HG02943 (cell line): Measurements from ENCODE around the gene ADGRV1.

ENCODE experiments used
- ATAC-seq: cut with Tn5 transposase; IDR thresholded peaks from one replicate; pipeline ENCODE4 v1.9.1; 2021; ENCODE audit warnings: mild to moderate bottlenecking, low read depth, moderate library complexity; ENCODE audit not compliant: unreplicated experiment

The ADGRV1 gene

GRCh38 chr5:90558344-90559192 lies at the start of gene ADGRV1:
Gene ADGRV1 (plus strand): TSS chr5:90558797. CDS start chr5:90558896, 99 bp downstream.
- ATAC-seq, result no peak

- ATAC-seq, result no peak
These were observed 48.2 kb upstream of the ADGRV1 start for GRCh38 chr5:90510438-90510837.

GRCh38 chr5:90514520-90514919 lies 44.1 kb upstream of the ADGRV1 start:
- no peak for ATAC-seq

GRCh38 chr5:90518661-90519060 lies 39.9 kb upstream of the ADGRV1 start:
- ATAC-seq, result no peak

GRCh38 chr5:90519081-90519480 lies 39.5 kb upstream of the ADGRV1 start:
- no peak for ATAC-seq

- ATAC-seq, result peak; percentile 0
These were observed 29.9 kb upstream of the ADGRV1 start for GRCh38 chr5:90528601-90529193.

GRCh38 chr5:90529194-90529938 lies 29.2 kb upstream of the ADGRV1 start, which contains the start of gene LYSMD3:
Gene LYSMD3 (minus strand): TSS chr5:90529584. CDS start chr5:90525289, 4,295 bp downstream.
- ATAC-seq, result peak; percentile 90

GRCh38 chr5:90529939-90530677 lies 28.5 kb upstream of the ADGRV1 start:
- peak; percentile 53 for ATAC-seq

GRCh38 chr5:90530736-90531487 lies 27.7 kb upstream of the ADGRV1 start:
- ATAC-seq, result no peak

- no peak for ATAC-seq
These were observed 24.8 kb upstream of the ADGRV1 start for GRCh38 chr5:90533794-90534193.

- no peak for ATAC-seq
These were observed 23.7 kb upstream of the ADGRV1 start for GRCh38 chr5:90534922-90535321.

- ATAC-seq, result no peak
These were observed 15.6 kb upstream of the ADGRV1 start for GRCh38 chr5:90542827-90543519.

- ATAC-seq, result no peak
These were observed 13.1 kb upstream of the ADGRV1 start for GRCh38 chr5:90545511-90545910.

GRCh38 chr5:90546216-90546837 lies 12.3 kb upstream of the ADGRV1 start:
- ATAC-seq, result no peak

- ATAC-seq, result no peak
These were observed 11.5 kb upstream of the ADGRV1 start for GRCh38 chr5:90547072-90547536.

- no peak for ATAC-seq
These were observed 10.5 kb upstream of the ADGRV1 start for GRCh38 chr5:90548069-90548593.

GRCh38 chr5:90549223-90549622 lies 9.4 kb upstream of the ADGRV1 start:
- no peak for ATAC-seq

GRCh38 chr5:90549729-90550275 lies 8.8 kb upstream of the ADGRV1 start:
- no peak for ATAC-seq
